Mucosa of descending colon (tissue), 3 donors: ENCODE data around the gene DOCK2. TPM values are rescaled to one million over a fixed set of nuclear protein-coding genes. Genes with fewer than 3 reads are reported as not detected.

Experiments
- ATAC-seq: fragments of 200-7000 bp; cut with Tn5 transposase; one replicate; pipeline ENCODE4 v1.9.1; 2020; ENCODE audit warnings: mild to moderate bottlenecking, moderate library complexity
- DNase-seq, 3 donors: peaks; one replicate each; pipeline ENCODE4 v3.0.0-alpha.2; 2020
- H3K36me3 ChIP-seq: fragments of 200-600 bp; one replicate; pipeline ENCODE4 v1.8.0; 2021; ENCODE audit warnings: low read depth, mild to moderate bottlenecking
- H3K4me1 ChIP-seq: fragments of 200-600 bp; one replicate; pipeline ENCODE4 v1.8.0; 2021; ENCODE audit warnings: low read depth, mild to moderate bottlenecking
- H3K4me3 ChIP-seq: fragments of 200-600 bp; one replicate; pipeline ENCODE4 v1.8.0; 2021; ENCODE audit warnings: mild to moderate bottlenecking
- H3K9me3 ChIP-seq: fragments of 200-600 bp; one replicate; pipeline ENCODE4 v1.8.0; 2021; ENCODE audit warnings: mild to moderate bottlenecking
- intact Hi-C, 2 donors: fragments of 100-400 bp; cut with DNase I in 1 of 2; cut with micrococcal nuclease in 1 of 2; formaldehyde crosslinking; loops; one replicate each; pipeline versions ENCODE4 v1.11.0 to v1.11.1; 2022; cut with DNase I, micrococcal nuclease
- total RNA-seq, 3 donors: library from RNA; stranded (reverse); fragmentation: NEBNext Ultra II Directional in 2 of 3; extraction: Animal tissue kit (Norgen Biotek cat#: 25700) in 2 of 3; gene quantifications; one replicate each; pipeline versions ENCODE4 v1.2.1 to v1.2.4, GENCODE V29; 2021 to 2023
- TF ChIP-seq, protein P1 (sequence below): fragments of 200-600 bp; IDR thresholded peaks from one replicate; pipeline ENCODE4 v1.8.0; 2022; ENCODE audit warnings: antibody characterized with exemption, mild to moderate bottlenecking
- donor health status: DM: no; HTN: no; CAD: no; lungs with moderate emphysema.
- donor health status: DM: no; HTN: no; CAD: no.
- donor health status: DM: no; HTN: yes; CAD: no.

DOCK2 gene
- total RNA-seq, 3 donors from 2014 or later, result 7.2 to 20.1 (median 18.1) TPM

- intact Hi-C loops, result no loop called here
- no peak for ATAC-seq
- TF ChIP-seq, protein P1, sequence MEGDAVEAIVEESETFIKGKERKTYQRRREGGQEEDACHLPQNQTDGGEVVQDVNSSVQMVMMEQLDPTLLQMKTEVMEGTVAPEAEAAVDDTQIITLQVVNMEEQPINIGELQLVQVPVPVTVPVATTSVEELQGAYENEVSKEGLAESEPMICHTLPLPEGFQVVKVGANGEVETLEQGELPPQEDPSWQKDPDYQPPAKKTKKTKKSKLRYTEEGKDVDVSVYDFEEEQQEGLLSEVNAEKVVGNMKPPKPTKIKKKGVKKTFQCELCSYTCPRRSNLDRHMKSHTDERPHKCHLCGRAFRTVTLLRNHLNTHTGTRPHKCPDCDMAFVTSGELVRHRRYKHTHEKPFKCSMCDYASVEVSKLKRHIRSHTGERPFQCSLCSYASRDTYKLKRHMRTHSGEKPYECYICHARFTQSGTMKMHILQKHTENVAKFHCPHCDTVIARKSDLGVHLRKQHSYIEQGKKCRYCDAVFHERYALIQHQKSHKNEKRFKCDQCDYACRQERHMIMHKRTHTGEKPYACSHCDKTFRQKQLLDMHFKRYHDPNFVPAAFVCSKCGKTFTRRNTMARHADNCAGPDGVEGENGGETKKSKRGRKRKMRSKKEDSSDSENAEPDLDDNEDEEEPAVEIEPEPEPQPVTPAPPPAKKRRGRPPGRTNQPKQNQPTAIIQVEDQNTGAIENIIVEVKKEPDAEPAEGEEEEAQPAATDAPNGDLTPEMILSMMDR, result no peak
- Histone ChIP-seq H3K4me3 (no peak overlapping the region), H3K4me1 (no peaks in the 10 kb centered on the region), H3K9me3 (no peaks in the 10 kb centered on the region), H3K36me3 (no peaks in the 10 kb centered on the region)
- no peak for DNase-seq
These were observed 280.4 kb downstream of the DOCK2 start for GRCh38 chr5:169917500-169917899.

DNA sequence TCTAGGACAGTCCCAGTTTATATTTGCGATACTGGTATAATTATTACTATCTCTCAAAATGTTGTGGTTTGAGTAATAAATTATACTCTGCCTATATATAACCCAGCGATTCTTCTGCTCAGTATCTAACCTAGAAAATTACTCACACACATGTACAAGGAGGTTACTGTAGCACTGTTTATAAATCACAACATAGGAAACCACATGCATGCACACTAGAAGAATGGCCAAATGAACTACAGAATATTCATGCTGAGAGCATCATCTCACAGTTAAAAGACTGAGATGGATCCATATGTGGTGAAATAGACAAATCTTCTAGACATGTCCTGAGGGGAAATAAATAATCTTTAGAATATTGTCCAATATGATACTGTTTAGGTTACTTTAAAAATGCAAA lies 281.2 kb downstream of the DOCK2 start:
- no peak overlapping the region for H3K4me3 ChIP-seq
- ATAC-seq (no peak), DNase-seq (no peak)
- TF ChIP-seq, protein P1, result no peak
- intact Hi-C loops, result no loop called here
- no peaks in the 10 kb centered on the region for H3K36me3 ChIP-seq
- H3K9me3 ChIP-seq, result no peaks in the 10 kb centered on the region
- no peaks in the 10 kb centered on the region for H3K4me1 ChIP-seq

DNA sequence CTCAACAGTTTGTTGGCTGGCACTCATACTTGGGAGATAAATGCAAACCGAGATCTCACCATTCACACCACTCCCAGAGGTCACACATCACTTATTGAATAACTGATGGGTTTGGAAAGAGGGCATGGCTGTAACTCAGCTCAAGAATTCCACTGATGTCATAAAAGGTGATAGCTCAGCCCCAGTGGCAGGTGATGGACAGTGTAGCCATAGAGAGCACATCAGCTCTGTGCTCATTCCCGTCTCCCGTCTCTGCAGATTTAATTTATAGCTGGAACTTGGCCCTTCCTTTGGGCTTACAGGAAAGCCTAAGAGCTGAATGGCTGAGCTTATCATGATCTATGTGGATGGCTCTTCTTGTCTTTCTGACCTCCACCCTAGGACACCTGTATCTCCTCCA lies 283.4 kb downstream of the DOCK2 start:
- H3K4me1 ChIP-seq, result no peaks in the 10 kb centered on the region
- intact Hi-C loops, result no loop called here
- H3K9me3 ChIP-seq, result no peaks in the 10 kb centered on the region
- no peaks in the 10 kb centered on the region for H3K36me3 ChIP-seq
- H3K4me3 ChIP-seq, result no peak overlapping the region
- TF ChIP-seq, protein P1, result no peak
- DNase-seq (no peak), ATAC-seq (no peak)

- TF ChIP-seq, protein P1, result no peak
- intact Hi-C loops, result no loop called here
- no peaks in the 10 kb centered on the region for H3K4me1 ChIP-seq
- no peaks in the 10 kb centered on the region for H3K36me3 ChIP-seq
- DNase-seq, result no peak
- ATAC-seq, result no peak
- no peaks in the 10 kb centered on the region for H3K9me3 ChIP-seq
- H3K4me3 ChIP-seq, result no peak overlapping the region
These were observed 284.3 kb downstream of the DOCK2 start for GRCh38 chr5:169921384-169921783.

- Histone ChIP-seq H3K4me3 (no peak overlapping the region), H3K9me3 (no peaks in the 10 kb centered on the region), H3K36me3 (no peaks in the 10 kb centered on the region), H3K4me1 (no peaks in the 10 kb centered on the region)
- DNase-seq (no peak), ATAC-seq (no peak)
- intact Hi-C loops, result no loop called here
- TF ChIP-seq, protein P1, result no peak
These were observed 284.9 kb downstream of the DOCK2 start for GRCh38 chr5:169921949-169922348.

DNA sequence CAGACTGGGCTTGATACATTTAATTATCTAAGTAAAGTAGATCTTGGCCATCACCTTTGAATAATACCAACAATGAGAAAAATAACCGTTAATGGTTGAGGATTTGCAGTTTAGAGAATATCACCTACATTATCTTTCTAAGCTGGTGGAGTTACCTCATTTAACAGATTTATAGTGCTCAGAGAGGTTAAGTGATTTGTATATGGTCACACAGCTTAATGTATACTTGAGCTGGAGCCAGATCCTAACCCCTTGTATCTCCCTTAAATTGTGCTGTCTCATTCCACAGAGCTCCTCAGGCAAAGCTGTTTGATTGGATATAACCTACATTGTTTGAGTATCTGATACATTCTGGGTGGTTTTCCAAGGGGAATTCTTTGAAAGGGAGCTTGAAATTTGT lies 285.4 kb downstream of the DOCK2 start:
- intact Hi-C loops, result no loop called here
- Histone ChIP-seq H3K4me3 (no peak overlapping the region), H3K4me1 (no peaks in the 10 kb centered on the region), H3K9me3 (no peaks in the 10 kb centered on the region), H3K36me3 (no peaks in the 10 kb centered on the region)
- DNase-seq, result no peak
- ATAC-seq, result no peak
- TF ChIP-seq, protein P1, result no peak
